Lower leg skin (tissue), 3 donors: Measurements from ENCODE around the gene MSMB.
"Not testable (repeated sequence)": the region's sequence is repeated elsewhere in the genome, so short reads cannot be mapped to it uniquely, and the experiment has no call there.

Experiments
- CTCF ChIP-seq, 3 donors: fragments of 450-650 bp; IDR thresholded peaks; one replicate each; pipeline ENCODE4 v1.5.1; 2016; ENCODE audit warnings: antibody characterized with exemption in 3 of 3, mild to moderate bottlenecking in 3 of 3, moderate library complexity in 2 of 3
- POLR2A ChIP-seq, 2 donors: fragments of 450-650 bp; IDR thresholded peaks; one replicate each; pipeline ENCODE4 v1.6.1; 2016 to 2017; ENCODE audit warnings: antibody characterized with exemption in 2 of 2, mild to moderate bottlenecking in 1 of 2, moderate library complexity in 1 of 2

DNA sequence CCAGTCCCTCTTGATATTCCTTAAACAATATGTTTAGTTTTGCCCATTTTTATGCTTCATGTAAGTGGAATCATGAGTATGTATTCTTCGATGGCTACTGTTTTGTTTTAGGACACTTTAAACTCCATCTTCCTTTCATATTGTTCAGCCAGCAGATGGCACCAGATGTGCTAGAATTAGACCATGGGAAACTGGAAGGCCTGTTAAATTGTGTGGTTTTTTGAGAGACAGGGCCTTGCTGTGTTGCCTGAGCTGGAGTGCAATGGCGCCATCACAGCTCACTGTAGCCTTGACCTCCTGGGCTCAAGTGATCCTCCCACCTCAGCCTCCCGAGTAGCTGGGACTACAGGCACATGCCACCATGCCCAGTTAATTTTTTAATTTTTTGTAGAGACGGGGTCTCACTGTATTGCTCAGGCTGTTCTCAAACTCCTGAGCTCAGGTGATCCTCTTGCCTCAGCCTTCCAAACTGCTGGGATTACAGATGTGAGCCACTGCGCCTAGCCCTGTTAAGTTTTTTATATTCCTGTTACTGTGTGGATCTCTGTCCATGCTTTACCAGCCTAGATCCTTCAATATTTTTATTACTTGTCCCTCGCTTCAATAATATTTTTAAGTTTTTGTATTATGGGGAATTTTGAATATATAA, 62.4 kb downstream of the MSMB start:
- not testable (repeated sequence) for TF ChIP-seq CTCF, POLR2A (IDR thresholded peaks at IDR 0.05)
